Measurements from ENCODE around the gene C7orf57. TPM values are rescaled to one million over a fixed set of nuclear protein-coding genes. Genes with fewer than 3 reads are reported as not detected.

Gene C7orf57
- total and polyA plus RNA-seq, 12 donors: 0.24 TPM; not detected in 11

DNA sequence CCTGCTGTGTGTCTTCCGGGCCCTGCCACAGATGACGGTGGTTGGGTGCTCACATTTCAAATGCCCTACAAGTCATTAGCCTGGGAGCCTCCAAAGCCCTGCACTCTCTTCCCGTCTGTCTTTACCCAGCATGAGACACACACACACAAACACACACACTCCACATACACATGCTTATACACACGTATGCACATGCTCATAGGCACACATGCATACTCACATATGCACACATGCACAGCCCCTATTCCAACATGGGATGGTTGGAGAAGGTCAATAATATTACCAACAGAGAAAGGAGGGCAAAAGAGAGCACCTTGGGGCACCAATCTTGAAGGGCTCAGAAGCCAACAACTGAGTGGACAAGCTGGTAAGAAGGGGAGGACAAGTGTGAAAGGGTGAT is 25.4 kb upstream of the C7orf57 start:
- peaks cover 0 to 13% (median 0%) of the 10 kb centered on the region in 9 donors for H3K4me1 ChIP-seq
- no peak for DNase-seq
- no peak for ATAC-seq
- intact Hi-C loops (cut with DNase I): no loop called here
- H3K4me3 ChIP-seq: no peak overlapping the region
- H3K27ac ChIP-seq: no peak overlapping the region
- H3K9me3 ChIP-seq: peaks cover 0 to 6% (median 0%) of the 10 kb centered on the region in 11 donors
- no peaks in the 10 kb centered on the region for H3K36me3 ChIP-seq
- peaks cover 0 to 4% (median 0%) of the 10 kb centered on the region in 7 donors for H3K27me3 ChIP-seq
- 92 to 95% methylated on average over 4 of the region's 4 CpGs for WGBS, 2 donors
- TF ChIP-seq, protein P1, sequence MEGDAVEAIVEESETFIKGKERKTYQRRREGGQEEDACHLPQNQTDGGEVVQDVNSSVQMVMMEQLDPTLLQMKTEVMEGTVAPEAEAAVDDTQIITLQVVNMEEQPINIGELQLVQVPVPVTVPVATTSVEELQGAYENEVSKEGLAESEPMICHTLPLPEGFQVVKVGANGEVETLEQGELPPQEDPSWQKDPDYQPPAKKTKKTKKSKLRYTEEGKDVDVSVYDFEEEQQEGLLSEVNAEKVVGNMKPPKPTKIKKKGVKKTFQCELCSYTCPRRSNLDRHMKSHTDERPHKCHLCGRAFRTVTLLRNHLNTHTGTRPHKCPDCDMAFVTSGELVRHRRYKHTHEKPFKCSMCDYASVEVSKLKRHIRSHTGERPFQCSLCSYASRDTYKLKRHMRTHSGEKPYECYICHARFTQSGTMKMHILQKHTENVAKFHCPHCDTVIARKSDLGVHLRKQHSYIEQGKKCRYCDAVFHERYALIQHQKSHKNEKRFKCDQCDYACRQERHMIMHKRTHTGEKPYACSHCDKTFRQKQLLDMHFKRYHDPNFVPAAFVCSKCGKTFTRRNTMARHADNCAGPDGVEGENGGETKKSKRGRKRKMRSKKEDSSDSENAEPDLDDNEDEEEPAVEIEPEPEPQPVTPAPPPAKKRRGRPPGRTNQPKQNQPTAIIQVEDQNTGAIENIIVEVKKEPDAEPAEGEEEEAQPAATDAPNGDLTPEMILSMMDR (IDR thresholded peaks at IDR 0.05): no peak

DNA sequence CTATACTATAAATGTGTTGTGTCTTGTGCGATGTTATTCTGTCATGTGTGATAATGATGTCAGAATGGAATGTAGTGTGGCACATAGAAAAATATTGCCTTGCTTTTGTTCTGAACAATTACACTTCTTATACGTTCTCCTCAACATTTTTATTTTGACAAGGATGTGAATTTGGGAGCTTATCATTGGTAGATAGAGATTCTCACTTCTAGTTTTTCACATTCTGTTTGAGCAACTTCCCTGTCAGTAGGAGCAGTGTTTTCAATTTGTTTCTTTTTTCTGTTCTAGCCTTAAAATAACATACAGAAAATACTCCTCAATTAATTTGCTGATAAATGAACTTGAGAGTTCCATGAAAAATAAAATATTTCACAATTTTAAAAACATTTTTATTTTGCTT is 24.0 kb upstream of the C7orf57 start:
- Histone ChIP-seq H3K4me1 (peaks cover 0 to 13% (median 0%) of the 10 kb centered on the region in 9 donors), H3K27ac (peak overlapping the region in 1 of 10 donors; percentile 13), H3K36me3 (no peaks in the 10 kb centered on the region), H3K27me3 (peaks cover 0 to 4% (median 0%) of the 10 kb centered on the region in 7 donors), H3K9me3 (peaks cover 0 to 6% (median 0%) of the 10 kb centered on the region in 11 donors), H3K4me3 (no peak overlapping the region)
- TF ChIP-seq, protein P1 (IDR thresholded peaks at IDR 0.05): no peak
- intact Hi-C loops (cut with DNase I): no loop called here
- ATAC-seq (no peak), DNase-seq (no peak)
- 25 to 33% methylated on average over 2 of the region's 2 CpGs for WGBS, 2 donors

DNA sequence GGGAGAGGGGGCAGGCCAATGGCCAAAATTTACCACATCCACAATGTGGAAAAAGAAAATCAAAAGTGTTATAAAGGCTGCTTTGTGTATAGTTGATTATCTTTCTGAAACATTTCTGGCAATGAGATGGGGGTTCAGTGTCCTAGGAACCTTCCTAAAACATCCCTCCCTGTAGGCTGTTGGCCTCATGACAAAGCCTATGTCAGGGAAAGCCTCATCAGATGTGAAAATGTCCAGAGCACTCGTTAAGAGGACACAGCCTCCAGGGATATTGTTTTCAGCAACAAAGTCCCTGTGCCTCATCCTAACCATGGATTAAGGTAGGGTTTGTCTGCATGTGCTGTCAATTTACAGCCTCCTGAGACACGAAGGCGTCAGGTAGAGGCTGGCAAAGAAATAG is 23.4 kb upstream of the C7orf57 start:
- Histone ChIP-seq H3K36me3 (no peaks in the 10 kb centered on the region), H3K27me3 (peaks cover 0 to 3% (median 0%) of the 10 kb centered on the region in 7 donors), H3K27ac (peak overlapping the region in 1 of 10 donors; percentile 13), H3K9me3 (peaks cover 0 to 6% (median 0%) of the 10 kb centered on the region in 11 donors), H3K4me3 (no peak overlapping the region), H3K4me1 (peaks cover 0 to 13% (median 0%) of the 10 kb centered on the region in 9 donors)
- DNase-seq (no peak), ATAC-seq (no peak)
- intact Hi-C loops (cut with DNase I): no loop called here
- TF ChIP-seq, protein P1 (IDR thresholded peaks at IDR 0.05): no peak
- 62 to 63% methylated on average over 3 of the region's 3 CpGs for WGBS, 2 donors

DNA sequence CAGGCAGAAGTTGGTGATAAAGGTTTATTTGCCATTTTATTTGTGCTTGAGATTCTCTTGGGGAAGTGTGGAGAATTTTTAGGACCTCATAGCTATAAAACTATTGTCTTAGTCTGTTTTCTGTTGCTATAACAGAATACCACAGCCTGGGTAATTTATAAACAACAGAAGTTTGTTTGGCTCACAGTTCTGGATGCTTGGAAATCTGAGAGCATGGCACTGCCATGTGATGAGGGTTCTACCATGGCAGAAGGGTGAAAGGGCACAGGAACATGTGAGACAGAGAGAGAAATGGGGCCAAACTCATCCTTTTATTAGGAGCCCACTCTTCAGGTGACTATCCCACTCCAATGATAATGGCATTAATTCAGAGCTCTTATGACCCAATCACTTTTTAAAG is 18.7 kb upstream of the C7orf57 start:
- intact Hi-C loops (cut with DNase I): no loop called here
- ATAC-seq (no peak), DNase-seq (no peak)
- TF ChIP-seq, protein P1 (IDR thresholded peaks at IDR 0.05): no peak
- no peaks in the 10 kb centered on the region for H3K36me3 ChIP-seq
- no peaks in the 10 kb centered on the region for H3K27me3 ChIP-seq
- no peak overlapping the region for H3K4me3 ChIP-seq
- H3K27ac ChIP-seq: no peak overlapping the region
- peaks cover 0 to 5% (median 0%) of the 10 kb centered on the region in 9 donors for H3K4me1 ChIP-seq
- H3K9me3 ChIP-seq: peaks cover 0 to 13% (median 0%) of the 10 kb centered on the region in 11 donors

All from heart right ventricle (tissue), 16 donors.